ENCODE data around the gene TBCEL.

DNA sequence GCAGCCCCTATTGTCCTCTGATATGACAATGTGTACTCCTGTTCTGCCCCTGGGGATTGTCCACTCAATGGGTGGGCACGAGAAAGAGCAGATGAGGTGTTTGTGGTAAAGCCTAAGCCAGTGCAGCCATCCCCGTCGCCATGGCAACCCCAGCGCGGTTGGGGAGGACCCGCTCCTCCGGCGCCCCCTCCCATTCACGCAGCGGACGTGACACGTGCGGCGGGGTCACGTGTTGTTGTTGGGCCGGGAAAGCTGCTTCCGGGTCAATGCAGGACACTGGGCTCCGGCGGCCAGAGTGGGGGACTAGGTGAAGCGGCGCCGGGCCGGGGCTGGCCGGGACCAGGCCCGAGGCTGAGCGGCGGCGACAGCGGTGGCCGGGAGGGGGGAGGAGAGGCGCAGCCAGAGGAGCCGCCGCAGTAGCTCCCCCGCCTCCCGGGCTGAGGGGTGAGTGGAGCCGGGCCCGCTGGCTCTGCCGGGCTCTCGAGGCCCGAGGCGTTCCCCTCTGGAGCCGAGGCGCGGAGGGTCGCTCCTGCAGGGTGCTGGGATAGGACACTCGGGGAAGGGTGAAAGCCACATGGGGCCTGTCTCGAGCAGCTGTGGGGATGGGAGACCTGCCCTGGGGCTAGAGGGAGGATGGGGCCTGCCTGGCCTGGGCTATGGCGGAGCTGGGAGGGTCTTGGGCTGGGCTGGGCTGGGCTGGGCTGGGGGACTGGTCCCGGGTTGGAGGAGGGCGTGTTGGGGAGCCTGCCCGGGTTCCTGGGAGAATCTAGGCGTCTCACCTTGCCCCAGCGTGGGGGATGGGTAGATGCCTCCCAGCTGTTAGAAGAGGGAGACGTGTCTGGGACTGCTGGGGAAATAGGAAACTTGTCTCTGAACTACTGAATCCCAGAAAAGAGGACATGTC lies at the start of gene TBCEL:
- no peak for TF ChIP-seq CTCF (IDR thresholded peaks at IDR 0.05; ENCODE audit: borderline replicate concordance, extremely low read depth, low read length, poor library complexity, severe bottlenecking)
- TF ChIP-seq EZH2 (IDR thresholded peaks at IDR 0.05; ENCODE audit: borderline replicate concordance, low read depth, low read length, severe bottlenecking): no peak
